Dermis blood vessel endothelial cell (primary cell): ENCODE data around the gene AK4. TPM values are rescaled to one million over a fixed set of nuclear protein-coding genes. Genes with fewer than 3 reads are reported as not detected.

Source experiments
- DNase-seq: peaks from one replicate; pipeline ENCODE4 v3.0.0; 2010
- total RNA-seq: library from RNA; depleted of rRNA; stranded (reverse); fragments of >200 nt; gene quantifications from 2 replicates; pipeline ENCODE4 v1.2.3, GENCODE V29; 2014

AK4 gene
- total RNA-seq, 1 donor from 2014 or later: 21.1 TPM

DNA sequence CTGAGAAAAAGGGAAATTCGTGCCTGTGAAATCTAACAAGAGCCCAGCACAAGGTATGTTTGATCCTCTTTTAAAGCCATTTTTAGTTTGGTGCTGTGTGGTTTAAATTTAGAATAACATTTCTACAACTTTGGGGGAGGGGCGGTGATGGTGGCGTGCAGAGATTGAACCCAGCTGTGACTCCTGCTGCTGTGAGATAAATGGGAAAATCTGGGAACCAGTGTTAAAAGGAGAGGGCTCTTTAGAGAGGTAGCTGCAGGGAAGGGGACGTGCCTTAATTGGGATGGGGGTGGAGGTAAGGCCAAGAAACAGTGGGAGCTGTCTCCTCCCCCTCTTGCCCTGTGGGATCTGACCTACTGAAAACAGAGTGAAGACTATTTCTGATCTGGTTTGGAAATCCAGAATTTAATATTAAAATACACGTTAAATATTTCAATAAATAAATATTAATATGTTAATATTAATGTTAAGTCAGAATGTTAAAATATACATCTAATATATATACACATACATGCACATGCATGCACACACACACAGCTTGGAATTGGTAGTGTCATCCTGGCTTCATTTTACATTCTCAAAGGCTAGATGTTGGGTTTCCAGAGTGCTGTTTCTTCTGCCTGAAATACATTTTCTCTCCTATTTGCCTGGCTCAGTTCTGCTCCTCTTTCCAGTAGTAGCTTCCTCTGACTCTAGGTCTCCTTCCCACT, 131.2 kb downstream of the AK4 start:
- no peak for DNase-seq

Other genes with a start within 250 kb of the AK4 start
- gene JAK1, start 181.7 kb upstream of the AK4 start, total RNA-seq: 254 and 314 TPM in 2 replicates
- 11.7 and 11.9 TPM in 2 replicates for gene DNAJC6, start 161.3 kb downstream of the AK4 start, total RNA-seq